ENCODE data around the gene PIGP.
"Not testable (repeated sequence)": the region's sequence is repeated elsewhere in the genome, so short reads cannot be mapped to it uniquely, and the experiment has no call there.

PIGP gene

DNA sequence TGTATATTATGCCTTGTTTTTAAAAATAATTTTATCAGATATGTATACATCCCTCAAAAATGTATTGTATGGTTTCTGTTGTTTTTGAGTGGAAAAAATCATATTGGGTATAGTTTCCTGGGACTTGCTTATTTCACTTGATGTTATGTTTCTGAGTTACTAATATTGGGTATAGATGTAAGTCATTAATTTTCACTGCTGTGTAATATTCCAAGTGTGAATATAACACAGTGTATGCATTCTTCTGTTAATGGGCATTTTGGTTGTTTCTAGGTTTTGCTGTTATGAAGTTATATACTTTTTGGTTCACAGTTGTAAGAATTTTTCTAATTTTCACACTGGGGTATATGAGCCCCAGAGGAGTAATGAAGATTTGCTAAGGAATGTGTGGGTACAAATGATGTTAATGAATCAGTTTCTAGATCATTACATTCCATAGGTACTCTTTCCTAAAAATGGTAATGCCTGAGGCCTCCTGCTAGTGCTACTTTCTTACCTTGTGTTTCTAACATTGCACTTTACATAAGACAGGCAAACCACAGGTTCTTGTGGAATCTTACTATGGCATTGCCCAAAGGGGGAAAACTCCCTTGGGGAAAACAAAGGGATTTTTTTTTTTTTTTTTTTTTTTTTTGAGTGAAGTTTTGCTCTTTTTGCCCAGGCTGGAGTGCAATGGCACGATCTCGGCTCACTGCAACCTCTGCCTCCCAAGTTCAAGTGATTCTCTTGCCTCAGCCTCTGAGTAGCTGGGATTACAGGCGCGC is 3.4 kb upstream of the PIGP start:
- no peak for DNase-seq (ENCODE audit: low spot score)

- DNase-seq (ENCODE audit: low spot score): no peak
These were observed 2.4 kb upstream of the PIGP start for GRCh38 chr21:37075214-37075770.

DNA sequence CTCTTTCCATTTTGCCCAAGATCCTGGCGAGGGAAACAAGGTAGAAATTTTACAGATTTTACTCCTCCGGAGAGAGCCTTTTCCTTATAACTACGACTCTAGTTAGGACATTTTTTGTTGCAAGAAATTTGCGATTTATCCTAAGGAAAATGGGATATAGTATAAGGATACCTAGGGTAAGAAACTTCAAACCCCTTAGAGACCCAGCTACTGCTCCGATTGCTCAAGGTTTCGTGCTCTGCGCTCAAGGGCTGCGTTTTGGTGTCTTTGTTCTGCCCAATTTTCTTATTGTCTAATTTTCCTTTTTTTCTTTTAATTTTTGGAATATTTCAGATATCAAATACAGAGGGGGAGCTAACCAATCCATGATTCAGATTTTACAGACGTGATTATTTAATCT is 1.7 kb upstream of the PIGP start:
- no peak for DNase-seq (ENCODE audit: low spot score)

- DNase-seq (ENCODE audit: low spot score): no peak
These were observed 1.3 kb upstream of the PIGP start for GRCh38 chr21:37074197-37074510.

- DNase-seq (ENCODE audit: low spot score): peak; percentile 74
These were observed 736 bp upstream of the PIGP start for GRCh38 chr21:37073417-37074196.

DNA sequence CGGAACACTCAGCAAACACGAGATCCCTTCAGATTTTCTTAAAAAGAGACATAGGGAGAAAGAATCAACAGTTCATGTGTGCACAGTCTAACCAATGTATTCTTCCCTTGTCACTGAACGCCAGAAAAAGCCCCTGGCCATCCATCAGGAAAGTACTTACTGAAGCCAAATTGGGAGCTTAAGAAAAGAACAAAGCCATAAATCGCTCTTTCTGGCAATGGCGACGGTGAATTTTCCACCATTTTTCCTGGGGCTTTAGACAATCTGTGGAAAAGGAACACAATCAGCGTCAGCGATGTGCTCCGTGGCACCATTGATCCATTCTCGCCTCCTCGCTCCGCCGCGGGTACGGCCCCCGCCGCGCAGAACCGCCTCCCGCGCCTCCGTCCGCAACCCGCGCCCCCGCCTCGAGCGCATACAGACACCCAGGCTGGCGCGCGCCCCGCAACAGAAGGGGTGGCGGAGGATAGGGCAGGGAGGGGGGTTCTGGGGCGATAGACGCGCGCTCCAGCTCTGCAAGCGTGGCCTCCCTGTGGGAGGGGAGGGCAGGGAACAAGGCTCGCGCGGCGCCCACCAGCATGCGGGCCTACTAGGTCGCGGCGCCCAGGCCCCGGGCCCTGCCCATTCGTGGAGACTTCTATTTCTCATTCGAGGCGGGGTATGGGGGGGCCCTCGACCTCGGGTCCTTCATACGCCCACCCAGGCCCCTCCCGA is 440 bp downstream of the PIGP start:
- DNase-seq (ENCODE audit: low spot score): peak; percentile 92

DNA sequence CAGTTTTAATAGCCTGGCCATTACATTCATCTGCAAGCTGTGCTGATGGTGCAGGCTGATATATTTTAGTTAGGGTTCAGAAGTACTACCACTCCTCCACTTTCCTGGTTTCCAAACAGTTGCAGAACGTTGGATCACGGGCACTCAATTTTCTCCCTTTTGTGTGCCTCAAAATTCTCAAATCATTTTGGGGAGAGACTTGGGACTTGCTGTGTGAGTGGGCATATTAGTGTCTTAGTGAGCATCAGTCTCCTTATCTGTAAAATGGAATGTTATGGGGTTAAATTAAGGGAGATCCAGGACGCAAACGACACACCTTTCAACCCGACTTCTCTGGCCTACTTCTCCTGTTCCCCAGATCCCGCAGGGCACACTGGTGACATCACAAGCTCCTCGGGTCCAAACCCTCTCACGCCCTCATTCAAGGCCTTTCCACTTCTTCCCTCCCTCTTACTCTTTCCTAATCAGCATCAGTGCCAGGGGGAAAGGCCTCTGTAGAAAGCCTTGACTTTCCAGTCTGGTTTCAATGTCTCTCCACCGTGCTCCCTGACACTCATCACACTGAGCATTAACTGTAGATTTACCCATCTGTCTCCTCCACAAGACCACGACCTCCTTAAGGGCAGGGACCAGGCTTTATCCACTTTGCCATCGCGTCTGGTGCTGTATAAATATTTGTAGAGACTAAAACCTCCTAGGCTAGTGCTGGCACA is 1.2 kb downstream of the PIGP start:
- peak; percentile 78 for DNase-seq (ENCODE audit: low spot score)

- DNase-seq (ENCODE audit: low spot score): no peak
These were observed 7.2 kb downstream of the PIGP start for GRCh38 chr21:37065561-37066177.

DNA sequence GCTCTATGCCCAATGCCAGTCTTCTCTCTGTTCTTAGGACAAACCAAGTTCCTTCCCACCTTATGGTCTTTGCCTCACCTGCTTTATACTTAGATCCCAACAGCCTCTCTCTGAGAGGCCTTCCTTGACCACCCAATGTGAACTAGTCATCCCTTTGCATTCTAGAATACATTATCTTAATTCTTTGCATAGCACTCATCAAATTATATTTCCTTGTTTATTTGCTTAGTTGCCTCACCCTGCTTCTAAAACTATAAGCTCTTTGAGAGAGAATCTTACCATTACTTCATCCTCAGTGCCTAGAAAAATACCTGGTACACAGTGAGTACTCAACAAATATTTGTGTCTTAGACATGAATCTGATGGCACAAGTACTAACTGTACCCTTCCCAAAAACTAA is 8.0 kb downstream of the PIGP start:
- DNase-seq (ENCODE audit: low spot score): no peak

GRCh38 chr21:37063433-37063832 is 9.4 kb downstream of the PIGP start:
- DNase-seq (ENCODE audit: low spot score): no peak

DNA sequence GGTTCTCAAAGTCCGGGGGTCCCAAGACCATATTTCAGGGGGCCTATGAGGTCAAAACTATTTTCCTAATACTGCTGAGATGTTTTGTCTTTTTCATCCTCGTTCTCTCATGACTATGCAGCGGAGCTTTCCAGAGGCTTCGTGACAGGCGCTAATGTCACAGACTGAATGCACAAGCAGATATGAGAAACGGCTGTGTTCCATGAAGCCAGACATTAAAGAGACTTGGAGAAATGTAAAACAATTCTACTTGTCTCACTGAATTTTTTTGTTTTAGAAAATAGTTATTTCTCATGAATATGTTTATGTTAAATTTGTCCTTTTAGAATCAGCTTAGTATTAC is 10.3 kb downstream of the PIGP start:
- no peak for DNase-seq (ENCODE audit: low spot score)

DNA sequence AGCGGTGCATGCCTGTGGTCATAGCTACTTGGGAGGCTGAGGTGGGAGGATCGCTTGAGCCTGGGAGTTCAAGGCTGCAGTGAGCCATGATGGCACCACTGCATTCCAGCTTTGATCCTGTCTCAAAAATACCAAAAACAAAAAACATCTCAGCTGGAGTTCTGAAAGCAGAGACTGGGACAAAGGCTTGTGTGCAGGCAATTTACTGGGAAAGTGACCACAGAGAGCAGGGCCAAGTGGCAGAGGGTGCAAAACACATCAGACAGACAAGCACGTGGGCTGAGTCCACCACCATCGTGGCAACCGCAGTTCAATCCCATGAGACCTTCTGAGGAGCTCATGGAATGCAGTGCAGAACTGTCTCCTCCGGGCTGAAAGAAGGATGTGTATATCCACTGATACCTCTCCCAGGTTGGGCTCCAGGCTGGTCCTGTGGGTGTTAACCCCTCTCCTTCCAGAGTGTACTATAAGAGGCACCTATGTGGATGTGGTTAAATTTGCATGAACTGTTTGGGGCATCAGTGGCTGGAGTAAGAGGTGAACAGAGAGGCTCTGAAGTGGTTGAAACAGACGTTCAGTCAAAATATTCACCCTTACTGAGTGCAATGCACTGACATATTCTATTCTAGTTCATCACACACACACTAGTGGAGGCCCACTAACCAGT is 10.8 kb downstream of the PIGP start:
- DNase-seq (ENCODE audit: low spot score): no peak

GRCh38 chr21:37060296-37060695 is 12.6 kb downstream of the PIGP start:
- DNase-seq (ENCODE audit: low spot score): no peak

GRCh38 chr21:37059181-37059580 is 13.7 kb downstream of the PIGP start:
- DNase-seq (ENCODE audit: low spot score): no peak

DNA sequence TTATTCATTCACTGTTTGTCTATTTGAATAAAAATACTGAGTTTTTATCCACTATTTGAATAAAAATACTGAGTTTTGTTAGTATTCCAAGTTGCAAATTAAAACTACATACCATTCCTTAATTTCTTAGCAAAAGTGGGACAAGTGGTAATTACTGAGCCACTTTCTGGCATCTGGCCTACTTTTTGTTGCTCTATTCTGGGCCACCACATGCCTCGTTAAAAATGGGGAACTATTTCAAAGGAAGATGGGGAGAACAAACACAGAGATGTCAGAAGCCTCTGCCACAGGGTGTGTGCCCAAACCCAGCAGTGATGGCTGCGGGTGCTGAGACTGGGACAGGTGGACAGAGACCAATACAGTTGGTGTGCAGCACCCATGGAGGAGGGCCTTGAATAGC is 14.6 kb downstream of the PIGP start:
- DNase-seq (ENCODE audit: low spot score): peak; percentile 18

GRCh38 chr21:37057614-37058013 is 15.3 kb downstream of the PIGP start:
- no peak for DNase-seq (ENCODE audit: low spot score)

GRCh38 chr21:37055271-37055855 is 17.5 kb downstream of the PIGP start:
- no peak for DNase-seq (ENCODE audit: low spot score)

DNA sequence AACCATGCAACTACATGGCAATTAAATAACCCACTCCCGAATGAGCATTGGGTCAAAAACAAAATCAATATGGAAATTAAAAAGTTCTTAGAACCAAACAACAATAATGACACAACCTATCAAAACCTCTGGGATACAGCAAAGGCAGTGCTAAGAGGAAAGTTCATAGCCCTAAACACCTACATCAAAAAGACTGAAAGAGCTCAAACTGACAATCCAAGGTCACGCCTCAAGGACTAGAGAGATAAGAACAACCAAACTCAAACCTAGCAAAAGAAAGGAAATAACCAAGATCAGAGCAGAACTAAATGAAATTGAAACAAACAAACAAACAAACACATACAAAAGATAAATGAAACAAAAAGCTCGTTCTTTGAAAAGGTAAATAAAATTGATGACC is 23.1 kb downstream of the PIGP start:
- DNase-seq (ENCODE audit: low spot score): not testable (repeated sequence)

- DNase-seq (ENCODE audit: low spot score): no peak
These were observed 25.8 kb downstream of the PIGP start for GRCh38 chr21:37047079-37047478.

GRCh38 chr21:37045556-37045955 is 27.3 kb downstream of the PIGP start:
- no peak for DNase-seq (ENCODE audit: low spot score)

DNA sequence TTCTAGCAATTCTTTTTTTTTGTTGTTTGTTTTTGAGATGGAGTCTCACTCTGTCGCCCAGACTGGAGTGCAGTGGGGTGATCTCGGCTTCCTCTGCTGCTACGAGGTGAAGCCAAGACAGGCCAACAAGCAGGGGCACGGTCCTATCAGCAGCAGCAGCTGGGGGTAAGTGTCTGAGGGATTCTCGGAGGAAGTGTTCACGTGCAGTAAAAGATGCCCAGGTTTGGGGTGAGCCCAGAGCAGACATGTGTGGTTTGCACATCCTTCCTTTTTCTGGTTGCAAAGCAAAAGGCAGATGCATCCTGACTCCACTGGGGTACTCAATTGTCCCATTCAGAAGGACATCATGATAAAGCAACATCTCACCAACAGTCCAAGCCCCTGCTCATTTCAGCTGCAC is 27.7 kb downstream of the PIGP start:
- DNase-seq (ENCODE audit: low spot score): no peak
